IMR-90 (cell line): Measurements from ENCODE around the gene EML5. TPM values are rescaled to one million over a fixed set of nuclear protein-coding genes. Genes with fewer than 3 reads are reported as not detected.

Source experiments
- ATAC-seq: fragments of 200-7000 bp; cut with Tn5 transposase; 2 replicates; pipeline ENCODE4 v1.9.1; 2020; ENCODE audit warnings: low read depth, mild to moderate bottlenecking, moderate library complexity
- BruUV-seq: library from RNA; stranded (reverse); fragments of 400-500 nt; replicated peaks from 2 replicates; lab custom pipeline; 2021; lab: Mats Ljungman, UMichigan
- CTCF ChIA-PET: fragments of 300-600 bp; formaldehyde crosslinking; extraction: SDS; loops from one replicate; lab custom pipeline; 2021; ENCODE audit warnings: antibody characterized with exemption; lab: Yijun Ruan, JAX
- POLR2A ChIA-PET: fragments of 300-600 bp; sonication (Branson Sonifier 250); formaldehyde crosslinking; loops from one replicate; lab custom pipeline; 2022; ENCODE audit warnings: antibody characterized with exemption; ENCODE audit not compliant: unreplicated experiment; lab: Charles Lee
- DNase-seq: peaks from one replicate; pipeline ENCODE4 v3.0.0; 2013
- H2AFZ ChIP-seq: replicated peaks from 2 replicates; pipeline ENCODE3; 2013; ENCODE audit warnings: low read length, mild to moderate bottlenecking; ENCODE audit not compliant: poor library complexity
- H2AK5ac ChIP-seq: 2 replicates; pipeline ENCODE4 v1.6.1; 2013; ENCODE audit warnings: low read depth, low read length, inconsistent platforms
- H2AK9ac ChIP-seq: replicated peaks from 2 replicates; pipeline ENCODE3; 2013; ENCODE audit warnings: mild to moderate bottlenecking, low read depth, low read length, moderate library complexity; ENCODE audit not compliant: poor library complexity
- H2BK120ac ChIP-seq: 2 replicates; pipeline ENCODE4 v1.6.1; 2013; ENCODE audit warnings: low read depth, low read length, inconsistent platforms
- H2BK15ac ChIP-seq: 3 replicates; pipeline ENCODE4 v1.6.1; 2013; ENCODE audit warnings: low read depth, low read length, inconsistent platforms
- H2BK20ac ChIP-seq: 2 replicates; pipeline ENCODE4 v1.6.1; 2013; ENCODE audit warnings: low read depth, mild to moderate bottlenecking, inconsistent platforms, low read length, moderate library complexity
- H2BK5ac ChIP-seq: 2 replicates; pipeline ENCODE4 v1.6.1; 2013; ENCODE audit warnings: mild to moderate bottlenecking, low read depth, low read length, inconsistent platforms; ENCODE audit not compliant: poor library complexity, severe bottlenecking
- H3K14ac ChIP-seq: replicated peaks from 2 replicates; pipeline ENCODE4 v1.6.1; 2013; ENCODE audit warnings: low read depth, low read length, inconsistent platforms
- H3K18ac ChIP-seq: 2 replicates; pipeline ENCODE4 v1.6.1; 2013; ENCODE audit warnings: low read depth, low read length, control low read depth
- H3K23ac ChIP-seq: 2 replicates; pipeline ENCODE4 v1.6.1; 2013; ENCODE audit warnings: low read depth, low read length, inconsistent platforms
- H3K27ac ChIP-seq: 2 replicates; pipeline ENCODE4 v1.5.1; 2013; ENCODE audit warnings: mild to moderate bottlenecking, control low read depth, low read length; ENCODE audit not compliant: insufficient read depth
- H3K27me3 ChIP-seq: 2 replicates; pipeline ENCODE4 v1.6.1; 2013; ENCODE audit warnings: low read length; ENCODE audit not compliant: control insufficient read depth, insufficient read depth
- H3K36me3 ChIP-seq: 2 replicates; pipeline ENCODE4 v1.6.1; 2013; ENCODE audit warnings: low read length, mixed read lengths; ENCODE audit not compliant: control insufficient read depth, insufficient read depth
- H3K4ac ChIP-seq: 2 replicates; pipeline ENCODE4 v1.6.1; 2013; ENCODE audit warnings: low read depth, low read length, inconsistent platforms
- H3K4me1 ChIP-seq: 2 replicates; pipeline ENCODE4 v1.6.1; 2013; ENCODE audit warnings: low read length, mixed read lengths; ENCODE audit not compliant: control insufficient read depth, insufficient read depth
- H3K4me2 ChIP-seq: 2 replicates; pipeline ENCODE4 v1.6.1; 2013; ENCODE audit warnings: low read depth, mild to moderate bottlenecking, control low read depth, low read length, moderate library complexity
- H3K4me3 ChIP-seq: 2 replicates; pipeline ENCODE4 v1.5.1; 2013; ENCODE audit warnings: low read depth, mild to moderate bottlenecking, control low read depth, low read length, moderate library complexity; ENCODE audit not compliant: insufficient read depth
- H3K56ac ChIP-seq: 2 replicates; pipeline ENCODE4 v1.6.1; 2013; ENCODE audit warnings: low read length, inconsistent platforms; ENCODE audit not compliant: insufficient read depth; ENCODE audit errors: extremely low read depth
- H3K79me1 ChIP-seq, 2 experiments: 2 replicates each; pipeline ENCODE4 v1.6.1; 2013; ENCODE audit warnings: low read length in 2 of 2, inconsistent platforms in 1 of 2, low read depth in 1 of 2
- H3K9ac ChIP-seq: 2 replicates; pipeline ENCODE4 v1.6.1; 2013; ENCODE audit warnings: low read depth, low read length, control low read depth
- H3K9me1 ChIP-seq: 2 replicates; pipeline ENCODE4 v1.6.1; 2013; ENCODE audit warnings: low read length, inconsistent platforms; ENCODE audit not compliant: insufficient read depth
- H3K9me3 ChIP-seq: 2 replicates; pipeline ENCODE4 v1.6.1; 2013; ENCODE audit warnings: low read length; ENCODE audit not compliant: control insufficient read depth, insufficient read depth
- H4K20me1 ChIP-seq: 2 replicates; pipeline ENCODE4 v1.6.1; 2013; ENCODE audit warnings: low read length, inconsistent platforms; ENCODE audit not compliant: insufficient read depth
- H4K5ac ChIP-seq: 2 replicates; pipeline ENCODE4 v1.6.1; 2013; ENCODE audit warnings: mild to moderate bottlenecking, low read depth, low read length, control low read depth
- H4K8ac ChIP-seq, 2 experiments: 2 replicates each; pipeline ENCODE4 v1.6.1; 2013; ENCODE audit warnings: low read depth in 2 of 2, low read length in 2 of 2, control low read depth in 1 of 2, inconsistent platforms in 1 of 2
- H4K91ac ChIP-seq: 2 replicates; pipeline ENCODE4 v1.6.1; 2013; ENCODE audit warnings: low read depth, low read length, inconsistent platforms; ENCODE audit not compliant: insufficient read depth
- BHLHE40 ChIP-seq: fragments of 150-350 bp; IDR thresholded peaks from 2 replicates; pipeline ENCODE4 v1.6.1; 2016; ENCODE audit warnings: mild to moderate bottlenecking, low read depth, low read length
- CEBPB ChIP-seq: IDR thresholded peaks from 2 replicates; pipeline ENCODE4 v1.6.1; 2012; ENCODE audit warnings: low read depth, low read length, improper control_type of control experiment
- CHD1 ChIP-seq: IDR thresholded peaks from 2 replicates; pipeline ENCODE4 v1.6.1; 2012; ENCODE audit warnings: low read depth, low read length, improper control_type of control experiment
- CTCF ChIP-seq: conservative IDR thresholded peaks from 2 replicates; pipeline ENCODE4 v1.5.1; 2012; ENCODE audit warnings: mild to moderate bottlenecking, low read depth, low read length, improper control_type of control experiment
- ELK1 ChIP-seq: fragments of 150-350 bp; IDR thresholded peaks from 2 replicates; pipeline ENCODE4 v1.6.1; 2016; ENCODE audit warnings: low read depth, mild to moderate bottlenecking, low read length, moderate library complexity, borderline replicate concordance
- FOS ChIP-seq: fragments of 150-350 bp; IDR thresholded peaks from 2 replicates; pipeline ENCODE4 v1.6.1; 2016; ENCODE audit warnings: low read depth, low read length
- MAFK ChIP-seq: IDR thresholded peaks from 2 replicates; pipeline ENCODE4 v1.6.1; 2012; ENCODE audit warnings: low read depth, low read length, improper control_type of control experiment
- MAZ ChIP-seq: IDR thresholded peaks from 2 replicates; pipeline ENCODE4 v1.6.1; 2012; ENCODE audit warnings: low read depth, mild to moderate bottlenecking, low read length, improper control_type of control experiment, moderate library complexity, borderline replicate concordance
- MXI1 ChIP-seq: IDR thresholded peaks from 2 replicates; pipeline ENCODE4 v1.6.1; 2012; ENCODE audit warnings: low read depth, mild to moderate bottlenecking, low read length, moderate library complexity, borderline replicate concordance
- NFE2L2 ChIP-seq: fragments of 150-350 bp; IDR thresholded peaks from 2 replicates; pipeline ENCODE4 v1.6.1; 2016; ENCODE audit warnings: low read depth, mild to moderate bottlenecking, low read length
- POLR2A ChIP-seq: IDR thresholded peaks from 2 replicates; pipeline ENCODE4 v1.6.1; 2012; ENCODE audit warnings: mild to moderate bottlenecking, low read depth, low read length
- RAD21 ChIP-seq: IDR thresholded peaks from 2 replicates; pipeline ENCODE4 v1.6.1; 2012; ENCODE audit warnings: low read length, improper control_type of control experiment
- RCOR1 ChIP-seq: IDR thresholded peaks from 2 replicates; pipeline ENCODE4 v1.6.1; 2012; ENCODE audit warnings: mild to moderate bottlenecking, low read length, improper control_type of control experiment; ENCODE audit not compliant: insufficient replicate concordance
- RFX5 ChIP-seq: IDR thresholded peaks from 2 replicates; pipeline ENCODE4 v1.8.0; 2012; ENCODE audit warnings: low read depth, mild to moderate bottlenecking, low read length, moderate library complexity
- SMC3 ChIP-seq: fragments of 150-350 bp; IDR thresholded peaks from 2 replicates; pipeline ENCODE4 v1.6.1; 2016; ENCODE audit warnings: low read depth, mild to moderate bottlenecking, antibody characterized with exemption, low read length, moderate library complexity
- USF2 ChIP-seq: fragments of 150-350 bp; IDR thresholded peaks from 2 replicates; pipeline ENCODE4 v1.6.1; 2017; ENCODE audit warnings: mild to moderate bottlenecking, antibody characterized with exemption, low read length, low read depth
- WGBS, 2 experiments: methylation state at CpG; one replicate each; pipeline versions ENCODE4 v1.1.5 to v1.1.7; 2013; ENCODE audit warnings: missing lambda C conversion rate in 2 of 2; ENCODE audit not compliant: insufficient read length in 1 of 2; ENCODE audit errors: extremely low coverage in 2 of 2; 5-methylcytosine and 5-hydroxymethylcytosine counted together
- dilution Hi-C: fragments of 300-500 bp; cut with HindIII; formaldehyde crosslinking; loops from one replicate; pipeline ENCODE4 v1.14.3; 2018; ENCODE audit warnings: low sequenced_read_pairs; ENCODE audit not compliant: unreplicated experiment
- in situ Hi-C: fragments of 300-500 bp; cut with MboI; formaldehyde crosslinking; loops from 3 replicates; pipeline ENCODE4 v1.14.3; 2019; ENCODE audit warnings: low sequenced_read_pairs, inconsistent platforms, mixed read lengths
- intact Hi-C: fragments of 100-400 bp; cut with micrococcal nuclease; formaldehyde crosslinking; loops from 2 replicates; pipeline ENCODE4 v1.10.0; 2022
- polyA plus RNA-seq, 3 experiments: library from polyadenylated mRNA; depleted of rRNA; stranded (reverse); fragments of >200 nt; gene quantifications; 2 replicates each; pipeline ENCODE4 v1.2.3, GENCODE V29; 2012; ENCODE audit warnings: low replicate concordance in 1 of 3
- total RNA-seq: library from RNA; depleted of rRNA; stranded (reverse); fragments of >200 nt; gene quantifications from 2 replicates; pipeline ENCODE4 v1.2.3, GENCODE V29; 2012

The EML5 gene
- total and polyA plus RNA-seq, 2 of the 4 experiments (the other 2 are of a cell fraction): 8.1 to 22.2 TPM

- intact Hi-C loops: no loop called here
- Histone ChIP-seq H4K20me1 (no peaks in the 10 kb centered on the region), H3K56ac (no peak overlapping the region), H2BK5ac (no peak overlapping the region), H3K4me3 (no peak overlapping the region), H2BK15ac (no peak overlapping the region), H3K9me3 (no peaks in the 10 kb centered on the region), H3K23ac (no peak overlapping the region), H3K4me1 (no peaks in the 10 kb centered on the region), H4K8ac (no peak overlapping the region), H3K18ac (no peak overlapping the region), H3K9ac (no peak overlapping the region), H2BK20ac (no peak overlapping the region), H3K27ac (no peak overlapping the region), H3K4ac (no peak overlapping the region), H3K9me1 (no peaks in the 10 kb centered on the region), H3K14ac (no peak overlapping the region), H2AK9ac (no peak overlapping the region), H2AFZ (no peak overlapping the region), H3K4me2 (no peak overlapping the region), H3K79me1 (no peaks in the 10 kb centered on the region), H3K27me3 (no peaks in the 10 kb centered on the region), H3K36me3 (no peaks in the 10 kb centered on the region), H2BK120ac (no peak overlapping the region), H2AK5ac (no peak overlapping the region), H4K91ac (no peak overlapping the region), H4K5ac (no peak overlapping the region)
- DNase-seq: no peak
- WGBS, 2 experiments: no CpG with 5 or more reads among the region's 1 CpG
- dilution Hi-C loops: no loop called here
- no TSS peak for BruUV-seq
- POLR2A ChIA-PET: no interaction called here
- in situ Hi-C loops: no loop called here
- TF ChIP-seq RAD21: no peak
- TF ChIP-seq BHLHE40: no peak
- no peak for TF ChIP-seq RFX5
- TF ChIP-seq MAFK: no peak
- no peak for TF ChIP-seq SMC3
- TF ChIP-seq MAZ: no peak
- no peak for TF ChIP-seq CTCF
- no peak for TF ChIP-seq MXI1
- no peak for TF ChIP-seq CHD1
- no peak for TF ChIP-seq ELK1
- TF ChIP-seq CEBPB: no peak
- TF ChIP-seq FOS: no peak
- no peak for TF ChIP-seq NFE2L2
- TF ChIP-seq RCOR1: no peak
- TF ChIP-seq USF2: no peak
- TF ChIP-seq POLR2A: no peak
- CTCF ChIA-PET: no interaction called here
- ATAC-seq: no peak
Measured at GRCh38 chr14:88818018-88818417, 25.3 kb upstream of the EML5 start.
